Muscle of arm (tissue), 12 donors: ENCODE data around the gene OIP5. TPM values are rescaled to one million over a fixed set of nuclear protein-coding genes. Genes with fewer than 3 reads are reported as not detected.
"Not testable (repeated sequence)": the region's sequence is repeated elsewhere in the genome, so short reads cannot be mapped to it uniquely, and the experiment has no call there.

Source experiments
- DNase-seq: peaks from one replicate; pipeline ENCODE4 v3.0.0-alpha.2; 2013
- polyA plus RNA-seq, 12 donors: library from polyadenylated mRNA; unstranded; fragments of 120-200 nt; gene quantifications; one replicate each; pipeline ENCODE4 v1.2.1, GENCODE V29; 2013; ENCODE audit not compliant: insufficient read length in 12 of 12

OIP5 gene
- polyA plus RNA-seq, 12 donors: 2.6 to 9.3 (median 3.9) TPM; not detected in 1

GRCh38 chr15:41307679-41308078 lies 24.7 kb downstream of the OIP5 start:
- DNase-seq: no peak

- no peak for DNase-seq
Measured at GRCh38 chr15:41304149-41304770, 28.1 kb downstream of the OIP5 start.

- no peak for DNase-seq
Measured at GRCh38 chr15:41301587-41301986, 30.8 kb downstream of the OIP5 start.

GRCh38 chr15:41301139-41301538 lies 31.3 kb downstream of the OIP5 start:
- DNase-seq: not testable (repeated sequence)

GRCh38 chr15:41292521-41292920 lies 39.9 kb downstream of the OIP5 start:
- DNase-seq: no peak

GRCh38 chr15:41291065-41291631 lies 41.2 kb downstream of the OIP5 start:
- no peak for DNase-seq

GRCh38 chr15:41289953-41290352 lies 42.4 kb downstream of the OIP5 start:
- DNase-seq: no peak

- no peak for DNase-seq
Measured at GRCh38 chr15:41288464-41288863, 43.9 kb downstream of the OIP5 start.

- DNase-seq: no peak
Measured at GRCh38 chr15:41286665-41287333, 45.6 kb downstream of the OIP5 start.

GRCh38 chr15:41285285-41285684 lies 47.1 kb downstream of the OIP5 start:
- no peak for DNase-seq

GRCh38 chr15:41284427-41285177 lies 47.8 kb downstream of the OIP5 start:
- peak; percentile 30 for DNase-seq

GRCh38 chr15:41283653-41284426 lies 48.6 kb downstream of the OIP5 start:
- peak; percentile 99 for DNase-seq

- DNase-seq: not testable (repeated sequence)
Measured at GRCh38 chr15:41282980-41283652, 49.3 kb downstream of the OIP5 start.

GRCh38 chr15:41282436-41282835 lies 50.0 kb downstream of the OIP5 start:
- not testable (repeated sequence) for DNase-seq

- DNase-seq: no peak
Measured at GRCh38 chr15:41281236-41281635, 51.2 kb downstream of the OIP5 start.

- no peak for DNase-seq
Measured at GRCh38 chr15:41279535-41280283, 52.7 kb downstream of the OIP5 start.

- no peak for DNase-seq
Measured at GRCh38 chr15:41278319-41278718, 54.1 kb downstream of the OIP5 start.

GRCh38 chr15:41276831-41277230 lies 55.6 kb downstream of the OIP5 start:
- DNase-seq: no peak

GRCh38 chr15:41269887-41270286 lies 62.5 kb downstream of the OIP5 start:
- no peak for DNase-seq

GRCh38 chr15:41263891-41264351 lies 68.5 kb downstream of the OIP5 start:
- no peak for DNase-seq
